ENCODE measurements around the gene GAD2.

- TF ChIP-seq CTCF (IDR thresholded peaks at IDR 0.05) (no peak), POLR2AphosphoS5 (IDR thresholded peaks at IDR 0.05; ENCODE audit: low read depth, low read length) (no peak), TCF7L2 (IDR thresholded peaks at IDR 0.05; ENCODE audit: low read depth, low read length) (no peak), SIN3A (IDR thresholded peaks at IDR 0.05; ENCODE audit: borderline replicate concordance, insufficient read depth, low read depth, low read length) (no peak), REST (IDR thresholded peaks at IDR 0.05; ENCODE audit: insufficient read depth in 1 of 2, low read depth in 2 of 2, low read length in 1 of 2) (no peak)
Measured at GRCh38 chr10:26327811-26328210, 111.2 kb downstream of the GAD2 start.
